ES-I3 (cell line): ENCODE measurements around the gene GULP1.

Source experiments
- H3K36me3 ChIP-seq: 2 replicates; pipeline ENCODE4 v1.6.1; 2013; ENCODE audit warnings: mild to moderate bottlenecking, low read length, control low read depth, moderate library complexity; ENCODE audit not compliant: insufficient read depth
- H3K4me1 ChIP-seq: 2 replicates; pipeline ENCODE4 v1.6.1; 2013; ENCODE audit warnings: mild to moderate bottlenecking, control low read depth, low read length; ENCODE audit not compliant: insufficient read depth
- H3K9ac ChIP-seq: 2 replicates; pipeline ENCODE4 v1.6.1; 2013; ENCODE audit warnings: low read depth, mild to moderate bottlenecking, low read length, moderate library complexity
- H3K9me3 ChIP-seq: 2 replicates; pipeline ENCODE4 v1.6.1; 2013; ENCODE audit warnings: mild to moderate bottlenecking, low read length, moderate library complexity; ENCODE audit not compliant: control insufficient read depth, insufficient read depth

The GULP1 gene

DNA sequence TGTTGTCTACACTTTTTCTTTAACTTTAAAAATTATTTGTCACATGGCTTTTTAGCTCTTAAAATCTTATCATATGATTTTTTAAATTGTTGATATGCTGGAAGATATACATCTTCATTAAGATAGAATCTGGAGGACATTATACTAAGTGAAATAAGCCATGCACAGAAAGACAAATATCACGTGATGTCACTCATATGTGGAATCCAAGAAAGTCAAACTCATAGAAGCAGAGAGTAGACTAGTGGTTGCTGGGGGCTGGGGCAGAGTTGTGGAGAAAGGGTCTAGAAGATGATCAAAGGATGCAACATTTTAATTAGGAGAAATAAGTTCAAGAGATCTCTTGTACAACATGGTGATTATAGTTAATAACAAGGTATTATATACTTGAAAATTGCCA, 280.9 kb downstream of the GULP1 start:
- H3K9ac ChIP-seq = no peak overlapping the region
- peaks cover 21% of the 10 kb centered on the region for H3K36me3 ChIP-seq
- H3K4me1 ChIP-seq = no peaks in the 10 kb centered on the region
- no peaks in the 10 kb centered on the region for H3K9me3 ChIP-seq

DNA sequence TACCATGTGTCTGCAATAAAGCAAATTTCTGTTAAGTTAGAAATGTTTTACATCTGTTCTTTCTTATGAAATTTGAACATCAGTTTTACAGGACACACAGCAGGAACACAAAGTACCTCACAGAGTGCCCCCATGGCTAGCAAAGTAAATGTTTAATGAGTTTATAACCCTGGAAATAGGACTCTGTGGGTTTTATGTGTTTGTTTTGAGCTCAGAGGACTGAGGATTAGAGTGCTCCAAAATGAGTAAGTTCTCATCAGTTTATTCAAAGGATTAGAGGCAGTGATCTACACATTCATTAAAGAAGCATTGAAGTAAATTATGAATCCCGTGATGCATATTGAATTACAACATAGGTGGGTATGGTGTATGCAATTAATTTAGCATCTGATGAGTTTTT, 281.8 kb downstream of the GULP1 start:
- H3K36me3 ChIP-seq = peaks cover 21% of the 10 kb centered on the region

DNA sequence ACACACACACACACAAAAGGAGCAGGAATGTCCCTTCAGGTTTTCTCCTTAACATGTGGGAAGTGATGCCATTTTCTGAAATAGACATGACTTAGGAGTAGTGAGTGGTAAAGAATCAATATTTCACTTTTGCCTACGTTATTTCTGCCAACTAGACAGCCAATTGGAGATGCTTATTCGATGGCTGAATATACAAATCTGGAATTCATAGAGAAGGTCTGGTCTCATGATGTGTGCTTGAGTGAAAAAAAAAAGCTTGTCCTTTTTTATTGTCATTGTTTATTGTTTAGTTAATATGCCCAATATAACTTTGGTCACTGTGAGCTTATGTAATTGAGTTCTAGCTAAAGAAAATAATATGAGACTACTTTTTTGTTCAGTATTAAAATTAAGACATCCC, 284.3 kb downstream of the GULP1 start:
- no peaks in the 10 kb centered on the region for H3K9me3 ChIP-seq
- peaks cover 9% of the 10 kb centered on the region; the same call in 1 of the 2 replicates for H3K36me3 ChIP-seq
- no peaks in the 10 kb centered on the region for H3K4me1 ChIP-seq
- H3K9ac ChIP-seq = no peak overlapping the region

More for the DNA sequence above, 281.8 kb downstream of the GULP1 start:
- Histone ChIP-seq H3K9me3 (no peaks in the 10 kb centered on the region), H3K9ac (no peak overlapping the region), H3K4me1 (no peaks in the 10 kb centered on the region)

DNA sequence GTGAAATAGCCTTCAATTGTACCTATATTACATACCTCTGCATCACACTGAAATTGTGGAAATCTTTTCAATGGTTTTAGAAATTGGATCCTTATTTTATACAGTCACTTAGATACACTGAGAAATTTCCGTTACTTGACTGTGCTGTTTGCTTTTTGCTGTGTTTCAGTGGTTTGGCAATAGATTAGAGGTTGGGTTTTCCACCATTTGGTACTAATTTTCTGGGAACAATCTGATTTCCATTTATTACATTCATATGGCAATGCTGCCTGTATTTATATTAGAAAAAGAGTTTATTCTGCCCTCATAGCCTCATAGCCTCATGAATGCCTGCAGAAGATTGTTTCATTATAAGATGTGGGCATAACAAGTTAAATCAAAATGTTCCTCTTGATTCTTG, 285.0 kb downstream of the GULP1 start:
- Histone ChIP-seq H3K9me3 (no peaks in the 10 kb centered on the region), H3K36me3 (peaks cover 6% of the 10 kb centered on the region; the same call in 1 of the 2 replicates), H3K4me1 (no peaks in the 10 kb centered on the region), H3K9ac (no peak overlapping the region)

DNA sequence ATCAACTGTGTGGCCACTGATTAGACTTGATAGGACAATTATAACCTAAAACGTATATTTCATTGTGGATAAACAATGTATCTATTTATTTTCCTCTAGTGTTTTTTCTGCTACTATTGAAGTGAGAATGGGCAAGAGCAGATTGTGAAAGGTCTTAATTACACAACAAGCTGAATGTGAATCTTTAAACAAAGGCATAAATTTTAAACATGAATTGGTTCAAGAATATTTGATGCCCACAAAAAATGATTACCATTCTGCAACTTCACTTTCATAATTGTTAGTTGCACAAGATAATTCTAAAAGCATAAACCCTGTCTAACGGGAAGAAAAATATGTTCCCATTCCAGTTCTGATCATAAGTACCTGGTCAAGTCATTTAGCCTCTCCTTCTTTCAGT, 285.6 kb downstream of the GULP1 start:
- Histone ChIP-seq H3K9me3 (no peaks in the 10 kb centered on the region), H3K9ac (no peak overlapping the region), H3K36me3 (peaks cover 2% of the 10 kb centered on the region; the same call in 1 of the 2 replicates), H3K4me1 (no peaks in the 10 kb centered on the region)

DNA sequence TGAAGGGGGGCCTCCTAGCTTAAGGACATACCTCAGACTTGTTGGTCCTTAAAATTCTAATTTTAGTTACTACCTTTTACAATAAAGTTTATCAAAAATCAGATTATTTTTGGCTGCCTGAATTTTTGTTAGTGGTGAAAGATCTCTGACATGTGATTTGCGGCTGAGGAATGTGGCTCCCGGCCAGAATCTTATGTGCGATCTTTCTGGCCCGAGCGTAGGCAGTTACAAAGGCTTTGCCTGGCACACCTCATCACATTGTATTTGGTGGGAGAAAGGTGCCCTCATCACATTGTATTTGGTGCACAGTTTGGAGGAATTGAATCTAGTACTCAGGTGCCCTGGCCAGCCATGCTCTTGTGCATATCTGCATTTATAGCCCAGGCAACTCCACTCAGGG, 289.1 kb downstream of the GULP1 start:
- H3K9me3 ChIP-seq = peaks cover 5% of the 10 kb centered on the region; the same call in 1 of the 2 replicates
- H3K9ac ChIP-seq = no peak overlapping the region
- H3K36me3 ChIP-seq = peaks cover 11% of the 10 kb centered on the region; the same call in 1 of the 2 replicates
- no peaks in the 10 kb centered on the region for H3K4me1 ChIP-seq

DNA sequence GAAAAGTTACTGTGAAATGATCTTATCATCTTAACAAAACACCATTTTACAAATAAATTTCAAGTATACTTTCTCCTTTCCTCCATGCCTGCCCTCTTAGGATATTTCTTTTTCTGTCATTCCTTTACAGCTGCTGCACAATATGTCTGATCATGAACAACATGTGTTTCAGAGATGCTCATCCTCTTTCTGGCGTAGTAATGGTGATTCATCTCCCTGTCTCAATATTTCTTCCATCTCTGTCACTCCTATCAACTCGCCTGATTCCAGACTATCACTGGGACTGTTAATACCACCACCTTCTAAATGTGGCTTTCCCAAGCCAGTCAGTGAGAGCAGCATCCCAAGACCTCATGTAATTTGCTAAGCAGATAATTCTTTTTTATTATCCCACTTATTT, 290.5 kb downstream of the GULP1 start:
- H3K4me1 ChIP-seq = no peaks in the 10 kb centered on the region

DNA sequence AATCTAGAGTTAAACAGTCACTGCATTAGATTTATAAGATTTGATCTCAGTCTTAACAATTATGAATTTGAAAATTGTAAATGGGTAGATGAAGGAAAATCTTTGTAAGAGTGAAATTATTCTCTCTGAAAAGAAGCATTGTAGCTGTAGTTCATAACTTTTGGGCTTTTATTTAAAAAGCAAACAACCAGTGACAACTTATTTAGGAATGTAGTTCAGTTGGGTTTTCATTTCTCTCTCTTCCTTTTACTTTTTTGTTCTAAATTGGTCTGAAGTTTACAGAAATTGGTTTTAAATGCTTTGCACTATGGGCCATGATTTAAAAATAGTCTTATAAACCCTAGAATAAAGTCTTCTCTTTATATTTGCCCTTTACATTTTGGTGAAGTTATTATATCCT, 296.6 kb downstream of the GULP1 start:
- H3K4me1 ChIP-seq = no peaks in the 10 kb centered on the region
- peaks cover 5% of the 10 kb centered on the region; the same call in 1 of the 2 replicates for H3K9me3 ChIP-seq
- no peak overlapping the region for H3K9ac ChIP-seq
- H3K36me3 ChIP-seq = peaks cover 9% of the 10 kb centered on the region; the same call in 1 of the 2 replicates

More for the DNA sequence above, 290.5 kb downstream of the GULP1 start:
- Histone ChIP-seq H3K9ac (no peak overlapping the region), H3K9me3 (peaks cover 5% of the 10 kb centered on the region; the same call in 1 of the 2 replicates), H3K36me3 (peaks cover 11% of the 10 kb centered on the region; the same call in 1 of the 2 replicates)

DNA sequence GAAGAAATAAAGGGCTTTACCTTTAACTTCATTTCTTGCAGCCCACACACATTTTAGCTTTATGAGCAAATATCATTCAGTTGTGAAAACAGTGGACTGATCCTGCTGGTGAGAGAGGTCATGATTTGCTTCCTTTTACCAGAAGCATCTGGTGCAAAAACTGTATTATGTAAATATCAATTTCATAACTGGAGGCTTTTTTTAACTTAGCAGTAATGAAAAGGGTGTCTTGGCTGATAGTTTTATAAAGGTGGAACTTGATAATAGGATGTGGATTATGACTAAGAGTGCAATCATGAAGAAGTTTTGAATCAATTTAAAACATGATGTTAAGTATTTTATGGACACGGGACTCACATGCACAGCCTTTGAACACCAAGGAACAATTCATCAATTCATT, 304.4 kb downstream of the GULP1 start:
- Histone ChIP-seq H3K9me3 (no peaks in the 10 kb centered on the region), H3K4me1 (peaks cover 21% of the 10 kb centered on the region; the same call in 1 of the 2 replicates), H3K36me3 (no peaks in the 10 kb centered on the region), H3K9ac (no peak overlapping the region)

DNA sequence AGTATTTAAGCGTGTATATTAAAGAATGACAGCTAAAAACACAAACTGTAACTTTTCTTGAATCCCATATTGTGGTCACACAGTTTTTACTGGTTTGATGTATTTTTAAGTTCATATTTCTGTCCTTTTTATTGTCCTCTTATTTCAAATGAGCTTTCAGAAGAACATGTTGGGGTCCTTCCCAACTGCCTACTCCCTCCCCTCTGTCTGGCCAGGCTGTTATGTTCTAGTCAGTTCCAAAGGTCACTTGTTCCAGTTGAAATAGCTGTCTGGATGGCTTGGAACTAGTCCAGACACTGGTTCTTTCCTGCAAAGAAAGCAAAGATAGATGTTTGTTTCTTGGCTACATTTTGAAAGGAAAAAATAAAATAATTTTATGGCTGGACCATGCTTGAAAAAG, 306.9 kb downstream of the GULP1 start:
- Histone ChIP-seq H3K9me3 (no peaks in the 10 kb centered on the region), H3K36me3 (no peaks in the 10 kb centered on the region), H3K4me1 (peaks cover 21% of the 10 kb centered on the region; the same call in 1 of the 2 replicates), H3K9ac (no peak overlapping the region)

DNA sequence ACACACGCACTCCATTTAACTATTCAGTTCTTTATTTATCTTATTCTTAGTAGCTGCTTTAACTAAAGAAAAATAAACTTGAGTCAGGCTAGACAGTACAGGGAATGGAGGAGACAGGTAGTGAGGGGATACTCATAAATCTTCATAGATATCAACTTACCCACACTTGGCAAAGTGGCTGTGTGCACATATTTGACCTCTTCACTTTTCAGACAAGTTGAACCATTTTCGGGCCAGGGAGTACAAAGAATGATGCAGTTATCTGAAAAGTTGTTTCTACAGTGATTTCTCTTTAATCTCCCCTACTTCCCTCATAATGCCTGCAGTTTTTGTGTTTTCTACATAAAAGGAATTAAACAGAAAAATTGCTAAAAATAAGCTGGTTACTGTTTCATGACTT, 307.5 kb downstream of the GULP1 start:
- Histone ChIP-seq H3K9me3 (no peaks in the 10 kb centered on the region), H3K4me1 (peaks cover 21% of the 10 kb centered on the region; the same call in 1 of the 2 replicates), H3K36me3 (no peaks in the 10 kb centered on the region), H3K9ac (no peak overlapping the region)

DNA sequence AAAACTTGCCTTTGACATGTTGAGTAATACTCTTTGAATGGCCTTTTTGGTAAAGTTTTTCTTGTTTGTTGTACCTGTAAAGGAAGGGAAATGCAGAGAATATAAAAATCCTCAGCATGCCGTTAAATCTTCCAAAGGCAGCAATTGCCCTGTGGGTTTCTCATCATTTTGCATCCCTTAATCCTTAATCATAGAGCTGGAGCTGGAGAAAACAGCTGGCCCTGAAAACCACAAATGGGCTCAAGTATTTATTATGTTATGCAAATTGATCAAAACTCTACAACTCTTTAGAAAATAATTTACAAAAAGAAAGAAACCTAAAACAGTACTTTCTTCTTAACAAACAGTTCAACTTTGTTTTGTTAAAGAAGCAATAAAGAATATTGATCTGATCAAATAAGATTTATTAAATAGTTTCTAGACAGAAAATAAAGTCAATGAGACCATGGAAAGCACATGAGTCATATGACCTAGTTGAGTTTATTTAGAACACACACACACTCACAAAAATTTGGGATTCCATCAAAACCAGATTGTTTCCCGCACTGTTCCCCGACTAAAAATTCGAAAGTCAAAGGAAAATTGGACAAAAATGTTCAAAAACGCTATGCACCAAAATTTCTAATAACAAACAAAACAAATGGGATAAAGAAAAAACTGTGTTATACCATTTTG, 309.0 kb downstream of the GULP1 start:
- no peak overlapping the region for H3K9ac ChIP-seq
- no peaks in the 10 kb centered on the region; the same call in 1 of the 2 replicates for H3K9me3 ChIP-seq
- no peaks in the 10 kb centered on the region for H3K36me3 ChIP-seq
- H3K4me1 ChIP-seq = peaks cover 21% of the 10 kb centered on the region; the same call in 1 of the 2 replicates

DNA sequence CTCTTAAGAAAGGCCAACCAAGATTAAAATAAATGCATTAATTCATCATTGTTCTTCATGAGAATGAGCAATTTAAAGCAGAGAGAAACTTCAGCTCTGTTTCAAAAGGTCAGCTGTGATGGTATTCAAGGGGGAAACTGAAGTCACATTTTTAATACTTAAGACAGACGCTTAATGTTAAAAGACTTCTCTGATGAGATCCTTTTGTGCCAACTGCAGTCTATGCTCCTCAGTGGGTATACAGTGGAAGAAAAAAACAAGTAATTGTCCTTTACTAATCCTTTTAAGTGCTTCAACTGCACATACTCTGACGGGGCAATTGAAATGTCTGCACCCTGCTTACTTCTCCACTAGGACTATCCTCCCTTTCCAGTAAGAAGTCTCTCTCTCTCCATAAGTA, 309.7 kb downstream of the GULP1 start:
- no peak overlapping the region for H3K9ac ChIP-seq
- no peaks in the 10 kb centered on the region for H3K36me3 ChIP-seq
- H3K9me3 ChIP-seq = no peaks in the 10 kb centered on the region; the same call in 1 of the 2 replicates
- H3K4me1 ChIP-seq = peaks cover 21% of the 10 kb centered on the region; the same call in 1 of the 2 replicates

DNA sequence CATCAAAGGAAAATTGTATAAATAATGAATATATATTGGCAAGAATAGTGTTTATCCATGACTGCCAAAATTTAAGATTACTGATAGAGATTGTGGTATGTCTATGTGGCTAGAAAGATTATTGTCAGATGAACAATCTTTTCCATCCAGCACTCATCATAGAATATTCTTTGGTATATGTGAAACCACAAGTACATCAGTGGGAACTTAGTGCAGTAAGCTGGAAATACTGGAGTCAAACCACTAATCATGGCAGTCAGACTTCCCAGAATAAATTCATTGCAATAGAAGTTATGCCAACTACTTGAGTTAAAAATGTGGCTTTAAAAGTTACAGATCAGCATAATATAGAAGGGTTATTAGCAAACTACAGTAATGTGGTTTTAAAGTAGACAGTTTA, 310.3 kb downstream of the GULP1 start:
- no peaks in the 10 kb centered on the region for H3K36me3 ChIP-seq
- no peak overlapping the region for H3K9ac ChIP-seq
- H3K9me3 ChIP-seq = no peaks in the 10 kb centered on the region; the same call in 1 of the 2 replicates
- peaks cover 21% of the 10 kb centered on the region; the same call in 1 of the 2 replicates for H3K4me1 ChIP-seq

DNA sequence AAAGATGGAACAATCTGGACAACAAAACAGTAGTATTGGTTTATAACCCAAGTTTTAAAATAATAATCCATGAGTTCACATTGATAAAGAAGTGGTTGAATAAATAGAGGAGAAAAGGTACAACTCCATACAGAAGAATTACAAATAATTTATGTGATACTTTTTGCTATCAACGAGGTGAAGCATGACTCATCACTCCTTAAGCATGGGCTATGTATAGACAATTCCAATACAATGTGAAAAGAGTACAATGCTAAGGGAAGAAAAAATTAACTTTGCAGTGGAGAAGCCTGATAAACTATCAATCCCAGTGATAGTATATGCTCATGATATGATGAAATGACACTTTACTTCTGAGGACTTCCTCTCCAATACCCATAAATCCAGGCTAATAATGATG, 312.9 kb downstream of the GULP1 start:
- H3K4me1 ChIP-seq = peaks cover 10% of the 10 kb centered on the region; the same call in 1 of the 2 replicates
- H3K9me3 ChIP-seq = no peaks in the 10 kb centered on the region; the same call in 1 of the 2 replicates
- H3K36me3 ChIP-seq = no peaks in the 10 kb centered on the region
- no peak overlapping the region for H3K9ac ChIP-seq
